ENCODE measurements around the gene ZEB1. TPM values are rescaled to one million over a fixed set of nuclear protein-coding genes. Genes with fewer than 3 reads are reported as not detected.
"Not testable (repeated sequence)": the region's sequence is repeated elsewhere in the genome, so short reads cannot be mapped to it uniquely, and the experiment has no call there.

Gene ZEB1
- total and polyA plus RNA-seq, 2 of the 13 experiments (the other 11 are each of a cell fraction or from before 2014, with no cell fraction given): 9.6 to 18.0 TPM

- FAIRE-seq; H3K9me3 ChIP-seq (ENCODE audit: low read length); DNase-seq (ENCODE audit: low spot score); ATAC-seq; H3K9ac ChIP-seq (ENCODE audit: insufficient read depth, low read depth, low read length); BruUV-seq (replicated peaks); H3K36me3 ChIP-seq (replicated peaks in 1 of 2; ENCODE audit: control insufficient read depth in 1 of 2, insufficient read depth in 2 of 2, low read length in 2 of 2); H2AFZ ChIP-seq (ENCODE audit: low read length); H3K4me2 ChIP-seq (ENCODE audit: low read depth, low read length); H3K27me3 ChIP-seq (ENCODE audit: control insufficient read depth in 1 of 2, insufficient read depth in 2 of 2, low read length in 2 of 2); intact Hi-C loops (cut with micrococcal nuclease; ENCODE audit: unreplicated experiment); H3K4me3 ChIP-seq (replicated peaks in 1 of 3; ENCODE audit: insufficient read depth in 1 of 3, low read depth in 2 of 3, low read length in 3 of 3); POLR2A ChIA-PET; H3K27ac ChIP-seq (ENCODE audit: extremely low read length, insufficient read depth, low read length); in situ Hi-C loops (cut with HindIII; ENCODE audit: extremely low pct_ligation_motif_present, low pct_unique_long_range_greater_than_20kb); CTCF ChIA-PET (ENCODE audit: low intra/inter-chr PET ratio, low total read pairs): not testable (repeated sequence)
- 100% methylated on average over 15 of the region's 19 CpGs for WGBS (ENCODE audit: low lambda C conversion rate)
- H3K79me2 ChIP-seq (ENCODE audit: insufficient read depth, low read length): peaks cover 16% of the 10 kb centered on the region
- H4K20me1 ChIP-seq (ENCODE audit: insufficient read depth, low read length): peaks cover 18% of the 10 kb centered on the region
- peaks cover 16% of the 10 kb centered on the region for H3K4me1 ChIP-seq (ENCODE audit: insufficient read depth, low read length)
Measured at GRCh38 chr10:31363696-31364095, 44.7 kb downstream of the ZEB1 start.

- H3K4me2 ChIP-seq (ENCODE audit: low read depth, low read length); H3K4me3 ChIP-seq (replicated peaks in 1 of 3; ENCODE audit: insufficient read depth in 1 of 3, low read depth in 2 of 3, low read length in 3 of 3); POLR2A ChIA-PET; DNase-seq (ENCODE audit: low spot score); in situ Hi-C loops (cut with HindIII; ENCODE audit: extremely low pct_ligation_motif_present, low pct_unique_long_range_greater_than_20kb); H3K9ac ChIP-seq (ENCODE audit: insufficient read depth, low read depth, low read length); H3K27me3 ChIP-seq (ENCODE audit: control insufficient read depth in 1 of 2, insufficient read depth in 2 of 2, low read length in 2 of 2); ATAC-seq; CTCF ChIA-PET (ENCODE audit: low intra/inter-chr PET ratio, low total read pairs); H3K27ac ChIP-seq (ENCODE audit: extremely low read length, insufficient read depth, low read length); H2AFZ ChIP-seq (ENCODE audit: low read length); FAIRE-seq; BruUV-seq (replicated peaks); intact Hi-C loops (cut with micrococcal nuclease; ENCODE audit: unreplicated experiment); H3K9me3 ChIP-seq (ENCODE audit: low read length); H3K36me3 ChIP-seq (replicated peaks in 1 of 2; ENCODE audit: control insufficient read depth in 1 of 2, insufficient read depth in 2 of 2, low read length in 2 of 2): not testable (repeated sequence)
- H3K4me1 ChIP-seq (ENCODE audit: insufficient read depth, low read length): peaks cover 10% of the 10 kb centered on the region
- peaks cover 15% of the 10 kb centered on the region for H4K20me1 ChIP-seq (ENCODE audit: insufficient read depth, low read length)
- peaks cover 18% of the 10 kb centered on the region for H3K79me2 ChIP-seq (ENCODE audit: insufficient read depth, low read length)
- WGBS (ENCODE audit: low lambda C conversion rate): 80% methylated on average over 2 of the region's 13 CpGs
Measured at GRCh38 chr10:31364238-31364637, 45.2 kb downstream of the ZEB1 start.

GRCh38 chr10:31366703-31367102 lies 47.7 kb downstream of the ZEB1 start:
- no TSS peak for BruUV-seq (replicated peaks)
- intact Hi-C loops (cut with micrococcal nuclease; ENCODE audit: unreplicated experiment): no loop called here
- in situ Hi-C loops (cut with HindIII; ENCODE audit: extremely low pct_ligation_motif_present, low pct_unique_long_range_greater_than_20kb): no loop called here
- peaks cover 22% of the 10 kb centered on the region for H3K79me2 ChIP-seq (ENCODE audit: insufficient read depth, low read length)
- no peak overlapping the region for H3K27ac ChIP-seq (ENCODE audit: extremely low read length, insufficient read depth, low read length)
- H4K20me1 ChIP-seq (ENCODE audit: insufficient read depth, low read length): peaks cover 13% of the 10 kb centered on the region; the same call in 1 of the 2 replicates
- FAIRE-seq: no peak
- H3K4me3 ChIP-seq (replicated peaks in 1 of 3; ENCODE audit: insufficient read depth in 1 of 3, low read depth in 2 of 3, low read length in 3 of 3): no peak overlapping the region
- 93% methylated on average over 4 of the region's 4 CpGs for WGBS (ENCODE audit: low lambda C conversion rate)
- no peaks in the 10 kb centered on the region; a peak in 1 of 5 replicates for H3K36me3 ChIP-seq (replicated peaks in 1 of 2; ENCODE audit: control insufficient read depth in 1 of 2, insufficient read depth in 2 of 2, low read length in 2 of 2)
- no peak overlapping the region for H3K4me2 ChIP-seq (ENCODE audit: low read depth, low read length)
- no peaks in the 10 kb centered on the region for H3K27me3 ChIP-seq (ENCODE audit: control insufficient read depth in 1 of 2, insufficient read depth in 2 of 2, low read length in 2 of 2)
- ChIA-PET POLR2A (no interaction called here), CTCF (ENCODE audit: low intra/inter-chr PET ratio, low total read pairs) (no interaction called here)
- no peak for ATAC-seq
- no peaks in the 10 kb centered on the region for H3K9me3 ChIP-seq (ENCODE audit: low read length)
- no peaks in the 10 kb centered on the region for H3K4me1 ChIP-seq (ENCODE audit: insufficient read depth, low read length)
- H2AFZ ChIP-seq (ENCODE audit: low read length): no peak overlapping the region
- H3K9ac ChIP-seq (ENCODE audit: insufficient read depth, low read depth, low read length): no peak overlapping the region
- DNase-seq (ENCODE audit: low spot score): no peak
- TF ChIP-seq TRAFD1 (CRISPR knock-in tag; IDR thresholded peaks at IDR 0.05; ENCODE audit: borderline replicate concordance) (no peak), SMC3 (IDR thresholded peaks at IDR 0.05; ENCODE audit: low read length) (no peak), KLF15 (CRISPR knock-in tag; IDR thresholded peaks at IDR 0.05; ENCODE audit: borderline replicate concordance) (no peak), MIER3 (CRISPR knock-in tag; IDR thresholded peaks at IDR 0.05; ENCODE audit: borderline replicate concordance) (no peak), MXD1 (CRISPR knock-in tag; IDR thresholded peaks at IDR 0.05) (no peak), ZNF230 (CRISPR knock-in tag; IDR thresholded peaks at IDR 0.05) (no peak), IRF1 (CRISPR knock-in tag; IDR thresholded peaks at IDR 0.05; ENCODE audit: low read depth) (no peak), ASH2L (IDR thresholded peaks at IDR 0.05; ENCODE audit: insufficient read length, low read depth, low read length) (no peak), ZIK1 (CRISPR knock-in tag; IDR thresholded peaks at IDR 0.05; ENCODE audit: borderline replicate concordance, low read depth) (no peak)
